ENCODE measurements around the gene BST2.

The BST2 gene

DNA sequence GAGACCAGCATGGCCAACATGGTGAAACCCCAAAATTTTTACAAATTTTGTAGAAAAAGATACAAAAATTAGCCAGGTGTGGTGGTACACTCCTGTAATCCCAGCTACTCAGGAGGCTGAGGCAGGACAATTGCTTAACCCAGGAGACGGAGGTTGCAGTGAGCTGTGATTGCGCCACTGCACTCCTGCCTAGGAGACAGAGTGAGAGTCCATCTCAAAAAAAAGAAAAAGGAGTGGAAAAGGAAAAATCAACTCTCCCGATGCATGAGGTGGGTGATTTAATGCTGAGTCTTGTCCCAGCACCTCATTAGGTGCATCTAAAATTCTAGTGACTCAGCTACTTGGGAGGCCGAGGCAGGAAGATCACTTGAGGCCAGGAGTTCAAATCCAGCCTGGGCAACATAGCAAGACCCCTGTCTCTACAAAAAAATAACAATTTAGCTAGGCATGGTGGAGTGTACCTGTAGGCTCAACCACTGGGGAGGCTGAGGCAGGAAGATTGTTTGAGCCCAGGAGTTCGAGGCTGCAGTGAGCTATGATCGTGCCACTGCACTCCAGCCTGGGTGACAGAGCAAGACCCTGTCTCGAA lies 48.3 kb downstream of the BST2 start:
- H3K4me3 ChIP-seq (replicated peaks; ENCODE audit: low read depth, low read length) = no peak overlapping the region
- DNase-seq (ENCODE audit: extremely low read depth, low read depth) = no peak
- TF ChIP-seq, protein P1, sequence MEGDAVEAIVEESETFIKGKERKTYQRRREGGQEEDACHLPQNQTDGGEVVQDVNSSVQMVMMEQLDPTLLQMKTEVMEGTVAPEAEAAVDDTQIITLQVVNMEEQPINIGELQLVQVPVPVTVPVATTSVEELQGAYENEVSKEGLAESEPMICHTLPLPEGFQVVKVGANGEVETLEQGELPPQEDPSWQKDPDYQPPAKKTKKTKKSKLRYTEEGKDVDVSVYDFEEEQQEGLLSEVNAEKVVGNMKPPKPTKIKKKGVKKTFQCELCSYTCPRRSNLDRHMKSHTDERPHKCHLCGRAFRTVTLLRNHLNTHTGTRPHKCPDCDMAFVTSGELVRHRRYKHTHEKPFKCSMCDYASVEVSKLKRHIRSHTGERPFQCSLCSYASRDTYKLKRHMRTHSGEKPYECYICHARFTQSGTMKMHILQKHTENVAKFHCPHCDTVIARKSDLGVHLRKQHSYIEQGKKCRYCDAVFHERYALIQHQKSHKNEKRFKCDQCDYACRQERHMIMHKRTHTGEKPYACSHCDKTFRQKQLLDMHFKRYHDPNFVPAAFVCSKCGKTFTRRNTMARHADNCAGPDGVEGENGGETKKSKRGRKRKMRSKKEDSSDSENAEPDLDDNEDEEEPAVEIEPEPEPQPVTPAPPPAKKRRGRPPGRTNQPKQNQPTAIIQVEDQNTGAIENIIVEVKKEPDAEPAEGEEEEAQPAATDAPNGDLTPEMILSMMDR (IDR thresholded peaks at IDR 0.05; ENCODE audit: low read depth, low read length, missing control alignments) = no peak

DNA sequence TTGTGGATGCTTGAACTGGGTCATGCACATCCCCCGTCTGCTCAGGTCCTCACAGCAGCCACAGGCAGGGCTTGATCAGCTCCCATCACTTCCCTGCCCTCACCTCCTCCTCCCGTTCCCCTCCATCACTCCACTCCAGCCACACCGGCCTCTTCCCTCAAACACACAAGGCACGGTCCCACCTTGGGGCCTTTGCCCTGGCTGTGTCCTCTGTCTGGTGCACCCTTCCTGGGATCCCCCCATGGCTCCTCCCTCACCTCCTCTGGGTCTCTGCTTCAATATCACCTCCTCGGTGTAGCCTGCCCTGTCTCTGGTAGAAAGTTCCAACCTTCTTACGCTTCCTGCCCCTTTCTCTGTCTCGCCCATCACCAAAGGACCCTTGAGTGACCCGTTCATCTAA lies 52.0 kb downstream of the BST2 start:
- no peak overlapping the region for H3K4me3 ChIP-seq (replicated peaks; ENCODE audit: low read depth, low read length)
- DNase-seq (ENCODE audit: extremely low read depth, low read depth) = no peak
- TF ChIP-seq, protein P1 (IDR thresholded peaks at IDR 0.05; ENCODE audit: low read depth, low read length, missing control alignments) = no peak

Data from HFF-Myc (cell line).